ENCODE measurements around the gene SHBG.
"Not testable (repeated sequence)": the region's sequence is repeated elsewhere in the genome, so short reads cannot be mapped to it uniquely, and the experiment has no call there.

SHBG gene

DNA sequence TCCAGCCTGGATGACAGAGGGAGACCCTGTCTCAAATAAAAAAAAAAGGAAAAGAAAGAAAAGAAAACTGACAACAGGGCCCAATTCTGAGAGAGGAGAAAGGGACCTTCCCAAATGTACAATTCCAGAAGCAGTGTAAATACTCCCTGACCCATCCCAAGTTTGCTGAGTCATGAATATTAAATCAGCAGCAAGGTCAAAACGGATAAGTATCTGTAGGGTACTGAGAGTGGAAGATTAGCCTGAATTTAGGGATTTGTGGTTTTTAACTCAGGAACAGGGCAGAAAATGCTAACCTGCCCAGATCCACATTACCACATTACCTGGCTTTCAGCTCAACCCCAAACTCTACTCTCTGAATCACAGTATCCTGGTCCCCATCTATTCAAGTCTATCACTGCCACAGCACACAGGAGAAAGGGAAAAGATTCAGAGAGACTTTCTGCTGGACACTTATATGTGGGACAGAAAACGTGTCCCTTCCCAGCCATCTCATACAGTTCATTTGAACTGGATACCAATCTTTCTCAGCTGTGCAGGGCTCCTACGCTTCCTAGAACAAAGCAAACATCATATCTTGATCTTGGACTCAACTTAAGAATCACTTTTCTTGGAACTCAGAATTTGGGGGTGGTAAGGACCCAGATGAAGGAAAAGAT lies 18.2 kb upstream of the SHBG start:
- in situ Hi-C loops (cut with HindIII; ENCODE audit: low sequenced_read_pairs) = no loop called here

- in situ Hi-C loops (cut with HindIII; ENCODE audit: low sequenced_read_pairs) = no loop called here
Measured at GRCh38 chr17:7612294-7612640, 17.7 kb upstream of the SHBG start.

DNA sequence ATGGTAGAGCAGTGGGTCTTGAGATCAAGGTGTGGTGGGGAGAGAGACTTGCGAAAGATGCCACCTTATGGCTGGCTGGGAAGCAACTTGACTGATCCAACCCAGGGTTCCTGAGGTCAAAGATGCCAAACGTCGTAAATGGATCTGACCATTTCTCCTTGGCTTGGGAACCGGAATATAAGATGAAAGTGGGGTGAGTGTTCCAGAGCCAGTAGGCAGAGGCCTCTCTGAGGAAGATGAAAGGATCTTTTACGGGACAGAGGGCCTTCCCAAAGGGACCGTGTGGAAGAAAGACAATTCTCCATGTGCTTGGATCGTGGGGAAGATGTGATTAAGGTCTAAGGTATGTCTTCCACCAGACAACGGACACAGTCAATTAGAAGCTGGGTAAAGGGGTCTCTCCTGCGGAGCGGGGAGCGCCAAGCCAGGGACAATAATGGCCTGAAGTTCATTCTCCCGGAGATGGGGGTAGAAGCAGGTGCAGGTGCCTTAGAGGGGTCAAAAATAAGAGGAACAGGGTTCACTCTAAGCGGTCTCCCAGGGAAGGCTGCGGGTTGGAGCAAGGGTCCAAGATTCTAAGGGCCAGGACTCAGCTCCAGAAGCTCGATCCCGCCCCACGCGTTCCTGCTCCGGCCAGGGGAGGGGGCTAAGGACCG lies 16.0 kb upstream of the SHBG start:
- in situ Hi-C loops (cut with HindIII; ENCODE audit: low sequenced_read_pairs) = no loop called here

DNA sequence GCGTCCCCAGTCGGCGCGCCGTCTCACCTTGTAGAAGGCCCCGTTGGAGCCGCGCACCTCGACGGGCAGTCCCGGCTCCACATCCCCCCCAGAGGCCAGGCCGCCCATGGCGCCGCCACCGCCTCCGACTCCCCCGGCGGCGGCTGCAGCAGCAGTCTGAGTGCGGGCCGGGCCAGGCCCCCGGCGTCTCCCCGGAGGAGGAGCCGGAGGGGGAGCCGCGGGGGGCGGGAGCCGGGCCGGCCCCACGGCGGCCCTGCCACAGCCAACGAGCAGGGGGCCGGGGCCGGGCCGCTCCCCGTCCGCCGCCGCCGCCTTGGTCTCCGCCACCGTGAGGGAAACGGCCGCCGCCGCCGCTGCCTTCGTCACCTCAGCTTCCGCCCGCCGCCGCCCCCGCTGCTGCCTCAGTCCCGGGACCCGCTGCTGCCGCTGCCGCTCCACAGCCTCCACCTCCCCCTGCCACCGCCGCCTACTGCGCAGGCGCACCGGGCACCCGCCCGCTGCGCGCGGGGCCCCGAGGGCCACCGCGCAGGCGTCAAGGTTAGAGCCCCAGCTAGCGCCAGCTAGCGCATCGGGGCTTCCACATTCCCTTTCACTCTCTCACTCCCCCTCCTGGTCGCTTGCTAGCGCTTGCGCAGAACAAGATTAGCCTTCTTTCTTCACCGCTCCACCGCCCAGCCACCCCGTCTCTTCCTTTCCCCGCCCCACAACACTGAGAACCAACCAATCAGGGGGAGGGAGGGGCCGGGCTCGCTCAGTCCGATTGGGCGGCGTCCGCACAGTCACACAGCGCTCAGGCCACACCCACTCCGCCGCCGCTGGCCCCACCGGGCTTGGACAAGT lies 15.3 kb upstream of the SHBG start, which contains the start of gene FXR2:
Gene FXR2, minus strand, starts transcription at position 473 of the 840 bp plus-strand sequence. Its CDS starts 365 bp downstream, at position 108.
- in situ Hi-C loops (cut with HindIII; ENCODE audit: low sequenced_read_pairs) = no loop called here

GRCh38 chr17:7615265-7615747 lies 14.6 kb upstream of the SHBG start:
- in situ Hi-C loops (cut with HindIII; ENCODE audit: low sequenced_read_pairs) = no loop called here

DNA sequence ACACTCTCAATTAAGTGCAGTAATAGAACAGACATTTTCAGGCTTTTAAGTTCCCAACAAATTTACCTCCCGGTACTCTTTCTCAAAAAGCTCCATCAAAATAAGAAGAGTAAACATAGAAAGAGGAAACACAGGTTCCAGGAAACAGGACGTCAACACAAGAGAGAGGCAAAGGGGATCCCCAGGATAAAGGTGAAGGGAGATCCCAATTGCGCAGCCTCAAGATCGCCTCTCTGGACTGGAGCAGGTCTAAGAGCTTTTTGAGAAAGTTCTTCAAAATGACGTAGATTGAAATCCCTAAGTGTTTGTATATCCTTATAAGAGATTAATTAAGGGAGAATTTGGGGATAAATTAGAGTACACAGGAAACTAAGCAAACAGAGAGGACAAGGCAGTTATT lies 11.3 kb upstream of the SHBG start:
- in situ Hi-C loops (cut with HindIII; ENCODE audit: low sequenced_read_pairs) = no loop called here

GRCh38 chr17:7620835-7621234 lies 9.1 kb upstream of the SHBG start:
- in situ Hi-C loops (cut with HindIII; ENCODE audit: low sequenced_read_pairs) = no loop called here

- in situ Hi-C loops (cut with HindIII; ENCODE audit: low sequenced_read_pairs) = no loop called here
Measured at GRCh38 chr17:7623661-7624060, 6.3 kb upstream of the SHBG start.

DNA sequence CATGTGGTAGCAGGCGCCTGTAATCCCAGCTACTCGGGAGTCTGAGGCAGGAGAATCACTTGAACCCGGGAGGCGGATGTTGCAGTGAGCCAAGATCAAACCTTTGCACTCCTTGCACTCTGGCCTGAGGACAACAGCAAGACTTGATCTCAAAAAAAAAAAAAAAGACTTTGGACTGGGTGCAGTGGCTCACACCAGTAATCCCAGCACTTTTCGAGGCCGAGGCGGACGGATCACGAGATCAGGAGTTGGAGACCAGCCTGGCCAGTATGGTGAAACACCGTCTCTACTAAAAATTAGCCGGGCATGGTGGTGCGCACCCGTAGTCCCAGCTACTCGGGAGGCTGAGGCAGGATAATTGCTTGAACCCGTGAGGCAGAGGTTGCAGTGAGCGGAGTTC lies 4.2 kb upstream of the SHBG start:
- in situ Hi-C loops (cut with HindIII; ENCODE audit: low sequenced_read_pairs) = not testable (repeated sequence)

GRCh38 chr17:7626307-7626706 lies 3.6 kb upstream of the SHBG start:
- in situ Hi-C loops (cut with HindIII; ENCODE audit: low sequenced_read_pairs) = no loop called here

DNA sequence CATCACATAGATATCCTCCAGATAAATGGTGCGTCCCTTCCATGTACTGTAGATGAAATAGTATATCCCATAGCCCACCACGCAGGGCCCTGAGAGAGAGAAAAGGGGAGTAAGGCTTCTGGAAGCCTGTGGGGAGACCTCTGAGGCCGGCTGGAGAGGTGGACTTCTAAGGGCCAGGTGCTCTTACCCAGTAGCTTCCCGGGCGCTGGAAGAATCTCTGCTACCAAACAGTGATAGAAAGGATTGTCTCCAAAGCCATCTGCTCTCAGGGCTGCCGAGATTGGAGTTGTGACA lies 3.0 kb upstream of the SHBG start:
- in situ Hi-C loops (cut with HindIII; ENCODE audit: low sequenced_read_pairs) = no loop called here

DNA sequence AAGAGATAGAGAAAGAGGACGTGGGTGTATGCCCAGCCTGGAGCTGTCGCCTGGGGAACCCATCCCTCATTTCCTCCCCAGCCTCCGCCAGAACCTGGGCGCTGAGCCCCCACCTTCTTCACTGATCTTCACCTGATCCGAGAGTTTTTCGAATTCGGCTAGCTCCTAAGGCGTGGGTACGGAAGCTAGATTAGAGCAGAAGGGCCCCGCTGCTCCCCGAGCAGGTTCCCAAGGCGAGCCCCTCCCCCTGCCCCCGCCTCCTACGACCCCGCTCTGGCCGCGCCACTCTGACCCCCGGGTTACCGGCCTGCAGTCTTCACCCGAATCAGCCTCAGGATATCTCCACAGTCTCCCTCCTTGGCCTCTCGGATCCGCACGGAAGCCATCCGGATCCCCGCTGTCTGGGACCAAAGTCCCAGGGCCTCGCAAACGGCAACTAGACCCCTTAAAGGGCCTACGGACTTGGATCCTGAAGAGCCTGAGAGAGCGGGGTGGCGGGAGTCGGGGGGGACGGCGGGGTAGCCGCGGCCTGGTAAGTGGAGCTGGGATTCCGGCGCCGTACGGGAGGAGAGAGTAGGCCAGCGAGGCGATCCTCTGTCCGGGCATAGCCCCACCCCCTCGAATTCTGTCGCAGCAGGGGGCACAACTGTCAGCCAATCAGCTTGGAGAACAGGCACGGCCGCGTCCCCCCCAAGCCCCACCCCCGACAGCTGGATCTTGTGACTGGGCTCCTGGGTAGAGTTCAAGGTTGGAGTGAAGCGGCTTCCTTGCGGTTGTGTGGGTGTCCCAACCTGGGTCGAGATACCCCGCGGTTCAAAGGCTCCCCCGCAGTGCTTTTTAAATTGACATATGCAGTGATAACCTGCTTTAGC lies 2.4 kb upstream of the SHBG start, which contains the start of gene SAT2:
Gene SAT2, minus strand, starts transcription at position 572 of the 872 bp plus-strand sequence. Its CDS starts 186 bp downstream, at position 386.
- in situ Hi-C loops (cut with HindIII; ENCODE audit: low sequenced_read_pairs) = no loop called here

GRCh38 chr17:7631398-7632380 lies 1.8 kb downstream of the SHBG start:
- in situ Hi-C loops (cut with HindIII; ENCODE audit: low sequenced_read_pairs) = no loop called here

DNA sequence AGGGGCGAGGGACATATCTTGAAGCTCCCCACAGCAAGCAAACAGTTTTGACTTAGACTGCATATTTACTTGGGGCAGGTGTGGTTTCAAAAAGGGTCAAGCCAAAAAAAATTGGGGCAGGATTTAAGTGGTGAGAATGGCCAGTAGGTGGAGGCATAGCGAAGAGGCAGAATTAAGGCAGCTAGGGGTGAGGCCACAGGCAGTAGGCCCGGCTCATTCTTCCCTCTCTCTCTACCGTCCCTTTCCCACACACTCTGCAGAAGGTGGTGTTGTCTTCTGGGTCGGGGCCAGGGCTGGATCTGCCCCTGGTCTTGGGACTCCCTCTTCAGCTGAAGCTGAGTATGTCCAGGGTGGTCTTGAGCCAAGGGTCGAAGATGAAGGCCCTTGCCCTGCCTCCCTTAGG lies 2.6 kb downstream of the SHBG start:
- in situ Hi-C loops (cut with HindIII; ENCODE audit: low sequenced_read_pairs) = no loop called here

DNA sequence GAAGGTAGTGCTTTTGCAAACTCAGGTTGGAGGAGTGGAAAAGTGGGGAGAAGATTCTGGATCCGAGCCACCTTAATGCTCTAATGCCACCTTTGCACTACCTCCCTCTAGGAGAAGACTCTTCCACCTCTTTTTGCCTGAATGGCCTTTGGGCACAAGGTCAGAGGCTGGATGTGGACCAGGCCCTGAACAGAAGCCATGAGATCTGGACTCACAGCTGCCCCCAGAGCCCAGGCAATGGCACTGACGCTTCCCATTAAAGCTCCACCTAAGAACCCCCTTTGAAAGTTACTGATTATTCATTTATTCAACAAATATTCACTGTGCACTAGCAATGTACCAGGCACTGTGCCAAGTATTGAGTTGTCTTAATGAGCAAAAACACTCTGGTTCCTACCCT lies 3.2 kb downstream of the SHBG start:
- in situ Hi-C loops (cut with HindIII; ENCODE audit: low sequenced_read_pairs) = no loop called here

DNA sequence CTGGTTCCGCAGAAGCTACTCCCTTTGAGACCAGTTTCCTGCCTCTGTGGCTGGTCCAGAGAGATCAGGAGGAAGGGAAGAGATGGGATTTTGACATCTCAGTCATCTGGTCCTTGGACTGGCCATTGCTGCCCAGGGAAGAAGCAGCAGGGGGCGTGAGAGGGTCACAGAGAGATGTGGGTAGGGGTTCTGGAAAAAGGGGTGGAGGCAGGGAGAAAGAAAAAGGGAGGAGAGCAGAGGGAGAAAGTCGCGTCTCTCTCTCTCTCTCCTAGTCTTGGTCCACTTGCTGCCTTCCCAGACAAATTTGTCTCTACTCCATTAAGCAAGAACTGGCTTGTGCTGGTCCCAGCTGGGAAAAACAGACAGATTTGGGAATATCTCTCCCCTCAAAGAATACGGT lies 4.4 kb downstream of the SHBG start:
- in situ Hi-C loops (cut with HindIII; ENCODE audit: low sequenced_read_pairs) = no loop called here

DNA sequence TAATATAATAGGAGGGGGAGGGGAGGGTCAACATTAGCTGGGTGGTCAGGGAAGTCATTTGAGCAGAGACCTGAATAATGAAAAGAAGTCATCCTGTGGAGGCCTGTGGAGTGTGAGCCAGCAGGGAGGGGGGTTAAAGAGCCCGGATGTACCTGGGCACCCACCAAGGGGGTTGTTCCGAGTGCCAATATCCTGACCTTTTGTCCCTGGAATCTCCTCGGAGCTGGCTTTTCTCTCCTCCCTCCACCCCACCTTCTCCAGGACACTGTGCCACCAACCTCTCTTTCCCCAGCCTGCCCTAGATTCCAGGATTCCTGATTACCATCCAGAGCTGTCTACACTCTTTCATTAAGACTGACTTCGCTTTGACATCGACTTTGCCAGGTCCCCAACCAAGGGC lies 6.2 kb downstream of the SHBG start:
- in situ Hi-C loops (cut with HindIII; ENCODE audit: low sequenced_read_pairs) = no loop called here

DNA sequence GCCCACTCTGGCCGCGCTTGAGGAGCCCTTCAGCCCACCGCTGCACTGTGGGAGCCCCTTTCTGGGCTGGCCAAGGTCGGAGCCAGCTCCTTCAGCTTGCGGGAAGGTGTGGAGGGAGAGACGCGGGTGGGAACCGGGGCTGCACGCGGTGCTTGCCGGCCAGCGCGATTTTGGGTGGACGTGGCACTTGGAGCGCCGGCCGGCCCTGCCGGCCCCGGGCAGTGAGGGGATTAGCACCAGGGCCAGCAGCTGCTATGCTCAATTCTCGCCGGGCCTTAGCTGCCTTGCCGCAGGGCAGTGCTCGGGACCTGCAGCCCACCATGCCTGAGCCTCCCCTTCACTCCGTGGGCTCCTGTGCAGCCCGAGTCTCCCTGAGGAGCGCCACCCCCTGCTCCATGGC lies 10.8 kb downstream of the SHBG start:
- in situ Hi-C loops (cut with HindIII; ENCODE audit: low sequenced_read_pairs) = no loop called here

- in situ Hi-C loops (cut with HindIII; ENCODE audit: low sequenced_read_pairs) = not testable (repeated sequence)
Measured at GRCh38 chr17:7641635-7642034, 11.7 kb downstream of the SHBG start.

- in situ Hi-C loops (cut with HindIII; ENCODE audit: low sequenced_read_pairs) = no loop called here
Measured at GRCh38 chr17:7644775-7645174, 14.8 kb downstream of the SHBG start.
